ENCODE results near the gene RAB9A.

- TF ChIP-seq CTCF (IDR thresholded peaks at IDR 0.05) (peak; percentile 24 to 46 (median 36)), POLR2A (IDR thresholded peaks at IDR 0.05) (no peak), EP300 (IDR thresholded peaks at IDR 0.05) (no peak), POLR2AphosphoS5 (IDR thresholded peaks at IDR 0.05) (no peak)
Measured at GRCh38 chrX:13646154-13646549, 42.8 kb upstream of the RAB9A start.
